SK-N-SH treated with all-trans-retinoic acid at 6 μM for 48 hours (cell line): ENCODE results near the gene DHRS4.

Experiments used
- TF ChIP-seq, protein P1 (sequence below): fragments of 250-450 bp; sonication (Bioruptor Pico); IDR thresholded peaks from 2 replicates; pipeline ENCODE4 v1.5.0; 2020; ENCODE audit warnings: mild to moderate bottlenecking, moderate library complexity
- TF ChIP-seq, protein P2 (sequence below): fragments of 250-450 bp; sonication (Bioruptor Pico); IDR thresholded peaks from 2 replicates; pipeline ENCODE4 v1.5.1; 2021; ENCODE audit warnings: mild to moderate bottlenecking, moderate library complexity

DNA sequence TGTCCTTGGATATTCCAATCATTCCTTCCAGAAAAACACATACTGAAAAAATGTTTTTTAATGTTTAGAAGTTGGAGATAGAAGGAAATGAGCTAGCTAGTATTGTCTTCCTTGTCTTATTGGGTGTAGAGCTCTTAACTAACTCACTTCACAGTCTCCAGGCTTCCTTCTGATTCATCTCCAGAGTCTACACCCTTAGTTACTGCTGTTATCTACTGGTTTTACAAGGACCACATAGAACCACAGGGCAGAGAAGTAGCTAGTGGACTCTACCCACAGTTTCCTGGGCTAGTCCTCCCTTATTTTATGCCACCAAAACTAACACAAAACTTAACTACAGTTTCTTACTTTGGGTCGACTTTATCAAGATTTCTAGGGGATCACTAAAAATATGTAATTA lies 31.0 kb upstream of the DHRS4 start:
- TF ChIP-seq, protein P1, sequence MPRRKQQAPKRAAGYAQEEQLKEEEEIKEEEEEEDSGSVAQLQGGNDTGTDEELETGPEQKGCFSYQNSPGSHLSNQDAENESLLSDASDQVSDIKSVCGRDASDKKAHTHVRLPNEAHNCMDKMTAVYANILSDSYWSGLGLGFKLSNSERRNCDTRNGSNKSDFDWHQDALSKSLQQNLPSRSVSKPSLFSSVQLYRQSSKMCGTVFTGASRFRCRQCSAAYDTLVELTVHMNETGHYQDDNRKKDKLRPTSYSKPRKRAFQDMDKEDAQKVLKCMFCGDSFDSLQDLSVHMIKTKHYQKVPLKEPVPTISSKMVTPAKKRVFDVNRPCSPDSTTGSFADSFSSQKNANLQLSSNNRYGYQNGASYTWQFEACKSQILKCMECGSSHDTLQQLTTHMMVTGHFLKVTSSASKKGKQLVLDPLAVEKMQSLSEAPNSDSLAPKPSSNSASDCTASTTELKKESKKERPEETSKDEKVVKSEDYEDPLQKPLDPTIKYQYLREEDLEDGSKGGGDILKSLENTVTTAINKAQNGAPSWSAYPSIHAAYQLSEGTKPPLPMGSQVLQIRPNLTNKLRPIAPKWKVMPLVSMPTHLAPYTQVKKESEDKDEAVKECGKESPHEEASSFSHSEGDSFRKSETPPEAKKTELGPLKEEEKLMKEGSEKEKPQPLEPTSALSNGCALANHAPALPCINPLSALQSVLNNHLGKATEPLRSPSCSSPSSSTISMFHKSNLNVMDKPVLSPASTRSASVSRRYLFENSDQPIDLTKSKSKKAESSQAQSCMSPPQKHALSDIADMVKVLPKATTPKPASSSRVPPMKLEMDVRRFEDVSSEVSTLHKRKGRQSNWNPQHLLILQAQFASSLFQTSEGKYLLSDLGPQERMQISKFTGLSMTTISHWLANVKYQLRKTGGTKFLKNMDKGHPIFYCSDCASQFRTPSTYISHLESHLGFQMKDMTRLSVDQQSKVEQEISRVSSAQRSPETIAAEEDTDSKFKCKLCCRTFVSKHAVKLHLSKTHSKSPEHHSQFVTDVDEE (CRISPR knock-in tag) = no peak
- TF ChIP-seq, protein P2, sequence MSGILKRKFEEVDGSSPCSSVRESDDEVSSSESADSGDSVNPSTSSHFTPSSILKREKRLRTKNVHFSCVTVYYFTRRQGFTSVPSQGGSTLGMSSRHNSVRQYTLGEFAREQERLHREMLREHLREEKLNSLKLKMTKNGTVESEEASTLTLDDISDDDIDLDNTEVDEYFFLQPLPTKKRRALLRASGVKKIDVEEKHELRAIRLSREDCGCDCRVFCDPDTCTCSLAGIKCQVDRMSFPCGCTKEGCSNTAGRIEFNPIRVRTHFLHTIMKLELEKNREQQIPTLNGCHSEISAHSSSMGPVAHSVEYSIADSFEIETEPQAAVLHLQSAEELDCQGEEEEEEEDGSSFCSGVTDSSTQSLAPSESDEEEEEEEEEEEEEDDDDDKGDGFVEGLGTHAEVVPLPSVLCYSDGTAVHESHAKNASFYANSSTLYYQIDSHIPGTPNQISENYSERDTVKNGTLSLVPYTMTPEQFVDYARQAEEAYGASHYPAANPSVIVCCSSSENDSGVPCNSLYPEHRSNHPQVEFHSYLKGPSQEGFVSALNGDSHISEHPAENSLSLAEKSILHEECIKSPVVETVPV (CRISPR knock-in tag) = no peak
